CD4-positive, CD25-positive, alpha-beta regulatory T cell (primary cell): ENCODE results near the gene OPCML. TPM values are rescaled to one million over a fixed set of nuclear protein-coding genes. Genes with fewer than 3 reads are reported as not detected.

Source experiments
- ATAC-seq, 2 donors: fragments of 150-1000 bp; cut with Tn5 transposase; one replicate each; pipeline ENCODE4 v1.10.0; 2021; ENCODE audit warnings: low read depth in 2 of 2, moderate number of reproducible peaks in 2 of 2, moderate library complexity in 1 of 2
- DNase-seq, 3 donors: peaks; one replicate each; pipeline versions ENCODE4 v3.0.0 to v3.0.0-alpha.2; 2012 to 2022; ENCODE audit warnings: mixed read lengths in 1 of 3
- H3K27ac ChIP-seq: one replicate; pipeline ENCODE4 v1.7.0; 2013; ENCODE audit warnings: mild to moderate bottlenecking, low read length; ENCODE audit not compliant: insufficient read depth, poor library complexity, severe bottlenecking
- H3K27me3 ChIP-seq: one replicate; pipeline ENCODE4 v1.7.0; 2013; ENCODE audit warnings: low read length; ENCODE audit not compliant: control insufficient read depth, insufficient read depth
- H3K36me3 ChIP-seq: one replicate; pipeline ENCODE4 v1.7.0; 2013; ENCODE audit warnings: mild to moderate bottlenecking, low read length, moderate library complexity; ENCODE audit not compliant: control insufficient read depth, insufficient read depth
- H3K4me1 ChIP-seq: 2 replicates; pipeline ENCODE4 v1.7.0; 2013; ENCODE audit warnings: mild to moderate bottlenecking, low read length; ENCODE audit not compliant: insufficient read depth, control insufficient read depth, poor library complexity, severe bottlenecking
- H3K4me3 ChIP-seq: one replicate; pipeline ENCODE4 v1.7.0; 2013; ENCODE audit warnings: low read depth, mild to moderate bottlenecking, low read length, moderate library complexity
- H3K9me3 ChIP-seq, 2 experiments: 1 replicate in 1 of 2; 2 replicates in 1 of 2; pipeline ENCODE4 v1.7.0; 2013; ENCODE audit warnings: low read length in 2 of 2, mild to moderate bottlenecking in 1 of 2, moderate library complexity in 1 of 2; ENCODE audit not compliant: control insufficient read depth in 2 of 2
- H3K27ac Mint-ChIP-seq, 3 donors: one replicate each; pipeline ENCODE4 v1.8.0; 2020 to 2022; ENCODE audit warnings: mild to moderate bottlenecking in 3 of 3, mixed read lengths in 3 of 3, moderate library complexity in 2 of 3
- H3K27me3 Mint-ChIP-seq: one replicate; pipeline ENCODE4 v1.8.0; 2022; ENCODE audit warnings: mild to moderate bottlenecking, mixed read lengths
- H3K36me3 Mint-ChIP-seq: one replicate; pipeline ENCODE4 v1.8.0; 2020; ENCODE audit warnings: mixed read lengths
- H3K4me1 Mint-ChIP-seq, 4 donors: one replicate each; pipeline ENCODE4 v1.8.0; 2020 to 2022; ENCODE audit warnings: mixed read lengths in 4 of 4, mild to moderate bottlenecking in 1 of 4
- H3K4me3 Mint-ChIP-seq, 4 donors: one replicate each; pipeline ENCODE4 v1.8.0; 2020 to 2022; ENCODE audit warnings: mild to moderate bottlenecking in 4 of 4, mixed read lengths in 4 of 4, moderate library complexity in 3 of 4
- H3K9me3 Mint-ChIP-seq, 7 donors: one replicate each; pipeline ENCODE4 v1.8.0; 2020 to 2022; ENCODE audit warnings: mixed read lengths in 7 of 7, mild to moderate bottlenecking in 3 of 7, moderate library complexity in 2 of 7
- polyA plus RNA-seq, 4 donors: library from polyadenylated mRNA; unstranded; fragments of 300-500 nt; fragmentation: Illumina TruSeq; gene quantifications; one replicate each; pipeline ENCODE4 v1.2.3, GENCODE V29; 2021
- total RNA-seq: library from RNA; stranded (reverse); gene quantifications from one replicate; pipeline ENCODE4 v1.2.3, GENCODE V29; 2022

OPCML gene
- total and polyA plus RNA-seq, 5 donors from 2014 or later: not detected

DNA sequence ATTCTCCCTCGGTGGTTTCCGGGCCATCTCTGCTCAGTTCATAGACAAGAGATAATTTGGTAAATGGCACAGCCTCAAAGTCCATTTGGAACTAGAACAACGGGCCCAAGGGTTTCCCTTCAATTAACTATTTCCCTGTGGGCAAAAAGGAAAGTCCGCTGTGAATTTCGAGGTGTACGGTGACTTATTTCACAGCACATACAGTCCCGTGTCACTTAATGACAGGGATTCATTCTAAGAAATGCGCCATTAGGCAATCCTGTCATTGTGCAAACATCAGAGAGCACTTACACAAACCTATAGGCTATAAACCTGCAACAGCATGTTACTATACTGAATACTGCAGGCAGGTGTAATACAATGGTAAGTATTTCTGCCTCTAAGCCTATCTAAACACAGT is 551.6 kb downstream of the OPCML start:
- H3K4me1 ChIP-seq: no peaks in the 10 kb centered on the region
- H3K27ac ChIP-seq: no peak overlapping the region
- no peaks in the 10 kb centered on the region for H3K27me3 ChIP-seq
- no peak overlapping the region for H3K27ac Mint-ChIP-seq
- H3K9me3 ChIP-seq: no peaks in the 10 kb centered on the region
- H3K4me3 Mint-ChIP-seq: no peak overlapping the region
- no peaks in the 10 kb centered on the region for H3K36me3 Mint-ChIP-seq
- peaks cover 0 to 9% (median 0%) of the 10 kb centered on the region in 7 donors for H3K9me3 Mint-ChIP-seq
- no peaks in the 10 kb centered on the region for H3K4me1 Mint-ChIP-seq
- ATAC-seq (no peak), DNase-seq (no peak)
- no peaks in the 10 kb centered on the region for H3K36me3 ChIP-seq
- H3K4me3 ChIP-seq: no peak overlapping the region
- no peaks in the 10 kb centered on the region for H3K27me3 Mint-ChIP-seq

DNA sequence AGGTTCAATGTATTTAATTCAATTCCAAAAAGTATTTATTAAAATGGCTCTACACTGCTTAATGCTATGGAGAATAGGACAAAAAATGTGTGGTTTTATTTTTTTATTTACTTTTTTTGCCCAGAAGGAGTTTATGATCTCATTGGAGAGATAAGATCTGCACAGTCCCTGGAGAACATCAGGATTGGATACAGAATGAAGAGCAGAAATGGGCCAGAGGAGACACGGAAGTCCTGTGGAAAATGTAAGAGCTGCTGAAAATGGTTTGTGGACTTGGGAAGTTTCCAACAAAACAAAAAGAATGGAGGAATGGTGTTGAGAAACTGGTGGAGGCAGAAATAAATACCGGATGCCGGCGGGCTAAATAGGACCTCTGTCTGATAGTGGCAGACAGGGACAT is 554.6 kb downstream of the OPCML start:
- DNase-seq: no peak
- Histone ChIP-seq H3K9me3 (no peaks in the 10 kb centered on the region), H3K4me1 (no peaks in the 10 kb centered on the region), H3K27ac (no peak overlapping the region), H3K27me3 (no peaks in the 10 kb centered on the region), H3K36me3 (no peaks in the 10 kb centered on the region), H3K4me3 (no peak overlapping the region)
- H3K4me1 Mint-ChIP-seq: no peaks in the 10 kb centered on the region
- peaks cover 0 to 11% (median 4%) of the 10 kb centered on the region in 7 donors for H3K9me3 Mint-ChIP-seq
- H3K27me3 Mint-ChIP-seq: no peaks in the 10 kb centered on the region
- no peaks in the 10 kb centered on the region for H3K36me3 Mint-ChIP-seq
- no peak for ATAC-seq
- no peak overlapping the region for H3K4me3 Mint-ChIP-seq
- H3K27ac Mint-ChIP-seq: no peak overlapping the region

GRCh38 chr11:132977241-132977640 is 555.1 kb downstream of the OPCML start:
- no peaks in the 10 kb centered on the region for H3K4me1 Mint-ChIP-seq
- peaks cover 0 to 11% (median 4%) of the 10 kb centered on the region in 7 donors for H3K9me3 Mint-ChIP-seq

GRCh38 chr11:132976115-132976514 is 556.2 kb downstream of the OPCML start:
- Mint-ChIP-seq H3K4me3 (no peak overlapping the region), H3K27me3 (no peaks in the 10 kb centered on the region), H3K27ac (no peak overlapping the region), H3K4me1 (no peaks in the 10 kb centered on the region), H3K36me3 (no peaks in the 10 kb centered on the region), H3K9me3 (peaks cover 0 to 13% (median 2%) of the 10 kb centered on the region in 7 donors)
- Histone ChIP-seq H3K27me3 (no peaks in the 10 kb centered on the region), H3K9me3 (no peaks in the 10 kb centered on the region), H3K27ac (no peak overlapping the region), H3K36me3 (no peaks in the 10 kb centered on the region), H3K4me1 (no peaks in the 10 kb centered on the region), H3K4me3 (no peak overlapping the region)
- ATAC-seq (no peak), DNase-seq (no peak)

More at GRCh38 chr11:132977241-132977640, 555.1 kb downstream of the OPCML start:
- ATAC-seq (no peak), DNase-seq (no peak)
- H3K27ac Mint-ChIP-seq: no peak overlapping the region
- no peak overlapping the region for H3K4me3 Mint-ChIP-seq
- Histone ChIP-seq H3K9me3 (no peaks in the 10 kb centered on the region), H3K27me3 (no peaks in the 10 kb centered on the region), H3K4me3 (no peak overlapping the region), H3K4me1 (no peaks in the 10 kb centered on the region), H3K36me3 (no peaks in the 10 kb centered on the region), H3K27ac (no peak overlapping the region)
- H3K27me3 Mint-ChIP-seq: no peaks in the 10 kb centered on the region
- no peaks in the 10 kb centered on the region for H3K36me3 Mint-ChIP-seq

GRCh38 chr11:132973686-132974085 is 558.6 kb downstream of the OPCML start:
- Histone ChIP-seq H3K9me3 (no peaks in the 10 kb centered on the region), H3K27me3 (no peaks in the 10 kb centered on the region), H3K36me3 (no peaks in the 10 kb centered on the region), H3K27ac (no peak overlapping the region), H3K4me3 (no peak overlapping the region), H3K4me1 (no peaks in the 10 kb centered on the region)
- Mint-ChIP-seq H3K4me3 (no peak overlapping the region), H3K9me3 (peaks cover 0 to 13% (median 1%) of the 10 kb centered on the region in 7 donors), H3K27ac (no peak overlapping the region), H3K36me3 (no peaks in the 10 kb centered on the region), H3K4me1 (no peaks in the 10 kb centered on the region), H3K27me3 (no peaks in the 10 kb centered on the region)
- DNase-seq (no peak), ATAC-seq (no peak)

DNA sequence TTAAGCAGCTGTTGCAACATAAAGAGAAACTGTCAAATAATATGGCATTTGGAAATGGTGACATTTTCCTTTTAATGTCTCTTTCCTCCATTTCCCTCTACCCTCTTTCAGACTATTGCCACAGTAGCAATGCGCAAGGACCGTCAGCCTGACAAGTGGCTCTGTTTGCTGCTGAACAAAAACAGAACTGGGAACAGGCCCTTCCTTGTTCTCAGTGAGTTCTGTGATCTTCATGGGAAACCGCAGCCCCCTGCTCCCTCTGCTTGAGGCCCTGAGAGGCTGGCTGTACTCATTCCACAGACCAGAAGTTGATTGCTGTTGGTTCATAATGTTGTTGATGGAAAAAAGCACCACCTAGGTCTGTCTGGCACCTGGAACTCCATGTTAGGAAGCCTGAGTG is 559.7 kb downstream of the OPCML start:
- Histone ChIP-seq H3K9me3 (no peaks in the 10 kb centered on the region), H3K36me3 (no peaks in the 10 kb centered on the region), H3K4me3 (no peak overlapping the region), H3K27me3 (no peaks in the 10 kb centered on the region), H3K27ac (no peak overlapping the region), H3K4me1 (no peaks in the 10 kb centered on the region)
- no peak overlapping the region for H3K27ac Mint-ChIP-seq
- H3K9me3 Mint-ChIP-seq: peaks cover 0 to 13% (median 3%) of the 10 kb centered on the region in 7 donors
- no peaks in the 10 kb centered on the region for H3K36me3 Mint-ChIP-seq
- DNase-seq (no peak), ATAC-seq (no peak)
- H3K4me3 Mint-ChIP-seq: no peak overlapping the region
- H3K27me3 Mint-ChIP-seq: no peaks in the 10 kb centered on the region
- no peaks in the 10 kb centered on the region for H3K4me1 Mint-ChIP-seq

- no peak overlapping the region for H3K4me3 Mint-ChIP-seq
- no peaks in the 10 kb centered on the region for H3K36me3 ChIP-seq
- H3K27ac ChIP-seq: no peak overlapping the region
- no peaks in the 10 kb centered on the region for H3K9me3 ChIP-seq
- no peaks in the 10 kb centered on the region for H3K27me3 ChIP-seq
- H3K27me3 Mint-ChIP-seq: no peaks in the 10 kb centered on the region
- DNase-seq (no peak), ATAC-seq (no peak)
- H3K9me3 Mint-ChIP-seq: peaks cover 0 to 10% (median 3%) of the 10 kb centered on the region in 7 donors
- no peak overlapping the region for H3K27ac Mint-ChIP-seq
- H3K4me1 ChIP-seq: no peaks in the 10 kb centered on the region
- no peaks in the 10 kb centered on the region for H3K4me1 Mint-ChIP-seq
- H3K4me3 ChIP-seq: no peak overlapping the region
- H3K36me3 Mint-ChIP-seq: no peaks in the 10 kb centered on the region
These were observed 561.0 kb downstream of the OPCML start for GRCh38 chr11:132971351-132971750.

GRCh38 chr11:132969892-132970291 is 562.4 kb downstream of the OPCML start:
- no peaks in the 10 kb centered on the region for H3K9me3 ChIP-seq
- no peak overlapping the region for H3K4me3 ChIP-seq
- no peak for ATAC-seq
- Mint-ChIP-seq H3K4me1 (no peaks in the 10 kb centered on the region), H3K9me3 (peaks cover 0 to 10% (median 3%) of the 10 kb centered on the region in 7 donors), H3K4me3 (no peak overlapping the region), H3K27me3 (no peaks in the 10 kb centered on the region), H3K36me3 (no peaks in the 10 kb centered on the region), H3K27ac (no peak overlapping the region)
- H3K27ac ChIP-seq: no peak overlapping the region
- no peaks in the 10 kb centered on the region for H3K27me3 ChIP-seq
- H3K36me3 ChIP-seq: no peaks in the 10 kb centered on the region
- no peaks in the 10 kb centered on the region for H3K4me1 ChIP-seq
- DNase-seq: no peak
